ENCODE data around the gene ACAN.

The ACAN gene

DNA sequence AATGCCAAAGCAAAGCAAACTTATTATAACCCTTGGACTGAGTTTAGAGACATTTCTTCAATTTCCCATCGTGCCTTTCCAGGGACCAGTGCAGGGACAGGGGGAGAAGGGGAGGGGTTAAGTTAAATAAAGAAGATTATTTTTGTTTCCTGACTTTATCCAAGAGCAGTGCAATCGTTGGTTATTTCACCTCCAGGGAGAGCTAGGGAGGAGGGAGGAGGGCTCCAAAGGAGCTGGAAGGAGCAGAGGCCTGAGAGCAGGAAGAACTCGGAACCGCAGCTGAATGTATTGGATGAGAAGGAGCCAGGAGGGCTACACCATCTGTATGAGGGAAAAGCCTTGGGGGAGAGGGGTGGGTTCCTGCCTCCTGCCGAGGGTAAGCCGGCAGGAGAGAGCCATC lies 71.4 kb downstream of the ACAN start:
- Histone ChIP-seq H2BK15ac (ENCODE audit: low read length) (no peak overlapping the region), H4K8ac (ENCODE audit: low read depth, low read length) (no peak overlapping the region), H2AFZ (ENCODE audit: low read length) (no peak overlapping the region), H3K9me3 (replicated peaks in 1 of 2; ENCODE audit: control insufficient read depth in 2 of 2, insufficient read depth in 1 of 2, low read depth in 1 of 2, low read length in 2 of 2) (peaks cover 0 to 6% of the 10 kb centered on the region in 2 donors), H3K79me1 (ENCODE audit: low read depth, low read length) (peaks cover 1% of the 10 kb centered on the region), H2BK12ac (ENCODE audit: low read length) (no peak overlapping the region), H3K4me3 (ENCODE audit: low read length in 2 of 2) (no peak overlapping the region), H2BK120ac (ENCODE audit: low read depth, low read length) (no peak overlapping the region), H3K4me2 (ENCODE audit: insufficient read depth, low read length, poor library complexity, severe bottlenecking) (no peak overlapping the region), H3K4me1 (ENCODE audit: control insufficient read depth in 2 of 2, insufficient read depth in 1 of 2, low read depth in 1 of 2, low read length in 2 of 2) (no peaks in the 10 kb centered on the region), H3K18ac (ENCODE audit: low read length) (no peak overlapping the region), H3K36me3 (replicated peaks in 1 of 2; ENCODE audit: control insufficient read depth in 2 of 2, insufficient read depth in 2 of 2, low read length in 2 of 2) (no peaks in the 10 kb centered on the region), H4K91ac (ENCODE audit: low read depth, low read length, poor library complexity) (no peak overlapping the region), H3K9ac (ENCODE audit: low read depth, low read length, poor library complexity) (no peak overlapping the region), H3K27ac (replicated peaks; ENCODE audit: low read length) (no peak overlapping the region), H3K23ac (ENCODE audit: low read depth, low read length, poor library complexity) (no peak overlapping the region), H3K14ac (ENCODE audit: low read length) (no peak overlapping the region), H2BK5ac (ENCODE audit: low read length) (no peak overlapping the region), H3K27me3 (ENCODE audit: control insufficient read depth in 3 of 3, insufficient read depth in 3 of 3, low read depth in 1 of 3, low read length in 3 of 3) (peaks cover 0 to 6% (median 0%) of the 10 kb centered on the region in 3 experiments), H2AK5ac (ENCODE audit: low read depth, low read length) (no peak overlapping the region), H3K4ac (ENCODE audit: low read length) (no peak overlapping the region)
- no peak for DNase-seq (ENCODE audit: low spot score)
- no CpG with 5 or more reads among the region's 6 CpGs for WGBS, 2 donors (ENCODE audit: extremely low coverage in 2 of 2, insufficient read length in 2 of 2, insufficient replicate concordance in 1 of 2)

DNA sequence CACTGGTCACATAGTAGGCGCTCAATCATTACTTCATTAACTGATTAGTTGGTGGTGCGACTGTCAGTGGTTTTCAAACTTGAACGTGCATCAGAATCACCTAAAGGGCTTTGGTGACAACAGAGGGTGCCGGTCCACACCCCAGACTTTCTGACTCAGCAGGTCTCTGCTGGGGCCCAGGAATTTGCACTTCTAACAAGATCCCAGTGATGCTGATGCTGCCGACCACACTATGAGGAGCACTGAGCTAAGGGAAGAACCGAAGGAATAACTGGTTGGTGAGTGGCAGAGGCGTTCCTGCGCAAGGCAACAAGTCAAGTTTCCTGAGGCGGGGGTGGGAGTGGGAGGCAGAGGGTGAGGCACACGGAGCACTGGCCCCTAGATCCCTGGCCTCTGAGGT lies 73.3 kb downstream of the ACAN start:
- Histone ChIP-seq H3K18ac (ENCODE audit: low read length) (no peak overlapping the region), H3K27ac (replicated peaks; ENCODE audit: low read length) (no peak overlapping the region), H3K79me1 (ENCODE audit: low read depth, low read length) (peaks cover 1% of the 10 kb centered on the region), H2AK5ac (ENCODE audit: low read depth, low read length) (no peak overlapping the region), H3K4me2 (ENCODE audit: insufficient read depth, low read length, poor library complexity, severe bottlenecking) (no peak overlapping the region), H3K23ac (ENCODE audit: low read depth, low read length, poor library complexity) (no peak overlapping the region), H2BK15ac (ENCODE audit: low read length) (no peak overlapping the region), H2AFZ (ENCODE audit: low read length) (no peak overlapping the region), H3K14ac (ENCODE audit: low read length) (no peak overlapping the region), H3K27me3 (ENCODE audit: control insufficient read depth in 3 of 3, insufficient read depth in 3 of 3, low read depth in 1 of 3, low read length in 3 of 3) (peaks cover 0 to 3% (median 0%) of the 10 kb centered on the region in 3 experiments), H4K8ac (ENCODE audit: low read depth, low read length) (no peak overlapping the region), H2BK12ac (ENCODE audit: low read length) (no peak overlapping the region), H3K4ac (ENCODE audit: low read length) (no peak overlapping the region), H3K9ac (ENCODE audit: low read depth, low read length, poor library complexity) (no peak overlapping the region), H4K91ac (ENCODE audit: low read depth, low read length, poor library complexity) (no peak overlapping the region), H3K9me3 (replicated peaks in 1 of 2; ENCODE audit: control insufficient read depth in 2 of 2, insufficient read depth in 1 of 2, low read depth in 1 of 2, low read length in 2 of 2) (peaks cover 0 to 1% of the 10 kb centered on the region in 2 donors), H3K36me3 (replicated peaks in 1 of 2; ENCODE audit: control insufficient read depth in 2 of 2, insufficient read depth in 2 of 2, low read length in 2 of 2) (no peaks in the 10 kb centered on the region), H2BK5ac (ENCODE audit: low read length) (no peak overlapping the region), H2BK120ac (ENCODE audit: low read depth, low read length) (no peak overlapping the region), H3K4me1 (ENCODE audit: control insufficient read depth in 2 of 2, insufficient read depth in 1 of 2, low read depth in 1 of 2, low read length in 2 of 2) (no peaks in the 10 kb centered on the region), H3K4me3 (ENCODE audit: low read length in 2 of 2) (no peak overlapping the region)
- no CpG with 5 or more reads among the region's 10 CpGs for WGBS, 2 donors (ENCODE audit: extremely low coverage in 2 of 2, insufficient read length in 2 of 2, insufficient replicate concordance in 1 of 2)
- no peak for DNase-seq (ENCODE audit: low spot score)

DNA sequence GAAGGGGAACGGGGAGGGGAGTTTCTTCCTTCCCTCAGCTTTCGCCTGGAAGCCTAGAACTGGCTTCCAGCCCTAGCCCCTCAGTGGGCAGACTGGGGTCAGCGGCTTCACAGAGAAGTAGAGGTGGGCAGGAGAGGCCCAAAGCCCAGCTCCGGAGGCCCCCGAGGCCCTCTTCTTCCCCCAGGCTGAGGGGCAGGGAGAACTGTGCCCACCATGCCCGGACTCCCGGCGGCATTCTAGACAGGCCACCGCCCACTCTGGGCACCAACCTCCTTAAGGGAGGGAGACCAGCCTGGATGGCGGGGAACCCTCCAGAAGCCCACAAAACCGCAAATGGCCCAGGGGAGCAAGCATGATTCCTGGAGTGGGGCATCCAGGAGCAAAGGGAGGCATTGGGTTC lies 74.2 kb downstream of the ACAN start:
- no peak overlapping the region for H3K27ac ChIP-seq (replicated peaks; ENCODE audit: low read length)
- no peak overlapping the region for H2BK120ac ChIP-seq (ENCODE audit: low read depth, low read length)
- no peak overlapping the region for H3K23ac ChIP-seq (ENCODE audit: low read depth, low read length, poor library complexity)
- H2BK5ac ChIP-seq (ENCODE audit: low read length) = no peak overlapping the region
- H2AK5ac ChIP-seq (ENCODE audit: low read depth, low read length) = no peak overlapping the region
- H2BK12ac ChIP-seq (ENCODE audit: low read length) = no peak overlapping the region
- H3K9me3 ChIP-seq (replicated peaks in 1 of 2; ENCODE audit: control insufficient read depth in 2 of 2, insufficient read depth in 1 of 2, low read depth in 1 of 2, low read length in 2 of 2) = peaks cover 0 to 1% of the 10 kb centered on the region in 2 donors
- WGBS, 2 donors (ENCODE audit: extremely low coverage in 2 of 2, insufficient read length in 2 of 2, insufficient replicate concordance in 1 of 2) = no CpG with 5 or more reads among the region's 11 CpGs
- no peak overlapping the region for H3K4me2 ChIP-seq (ENCODE audit: insufficient read depth, low read length, poor library complexity, severe bottlenecking)
- H4K91ac ChIP-seq (ENCODE audit: low read depth, low read length, poor library complexity) = no peak overlapping the region
- no peak overlapping the region for H3K4me3 ChIP-seq (ENCODE audit: low read length in 2 of 2)
- H3K4me1 ChIP-seq (ENCODE audit: control insufficient read depth in 2 of 2, insufficient read depth in 1 of 2, low read depth in 1 of 2, low read length in 2 of 2) = no peaks in the 10 kb centered on the region
- DNase-seq (ENCODE audit: low spot score) = no peak
- no peak overlapping the region for H4K8ac ChIP-seq (ENCODE audit: low read depth, low read length)
- peaks cover 1% of the 10 kb centered on the region for H3K79me1 ChIP-seq (ENCODE audit: low read depth, low read length)
- H3K14ac ChIP-seq (ENCODE audit: low read length) = no peak overlapping the region
- no peak overlapping the region for H3K4ac ChIP-seq (ENCODE audit: low read length)
- H3K36me3 ChIP-seq (replicated peaks in 1 of 2; ENCODE audit: control insufficient read depth in 2 of 2, insufficient read depth in 2 of 2, low read length in 2 of 2) = no peaks in the 10 kb centered on the region
- peak overlapping the region; percentile 30 for H3K18ac ChIP-seq (ENCODE audit: low read length)
- peaks cover 0 to 1% (median 0%) of the 10 kb centered on the region in 3 experiments for H3K27me3 ChIP-seq (ENCODE audit: control insufficient read depth in 3 of 3, insufficient read depth in 3 of 3, low read depth in 1 of 3, low read length in 3 of 3)
- H2AFZ ChIP-seq (ENCODE audit: low read length) = no peak overlapping the region
- H3K9ac ChIP-seq (ENCODE audit: low read depth, low read length, poor library complexity) = no peak overlapping the region
- no peak overlapping the region for H2BK15ac ChIP-seq (ENCODE audit: low read length)

DNA sequence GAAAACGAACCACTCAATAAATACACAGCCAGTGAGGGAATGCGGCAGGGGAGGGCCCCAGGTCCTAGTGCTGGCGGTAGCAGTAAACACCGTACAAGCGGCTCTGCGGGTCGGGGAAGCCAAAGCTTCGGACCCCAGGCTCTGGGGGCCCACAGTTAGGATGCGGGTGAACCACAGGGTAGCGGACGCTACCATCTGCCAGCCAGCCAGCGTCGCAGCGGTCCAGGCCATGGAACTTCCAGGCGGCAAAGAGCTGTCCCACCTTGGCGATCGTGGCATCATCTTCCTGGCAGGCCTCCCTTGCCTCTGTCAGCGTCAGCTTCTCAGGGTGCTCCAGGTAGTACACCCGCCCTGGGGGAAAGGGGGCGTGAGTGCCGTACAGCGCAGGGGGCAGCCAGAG lies 74.7 kb downstream of the ACAN start:
- Histone ChIP-seq H3K27me3 (ENCODE audit: control insufficient read depth in 3 of 3, insufficient read depth in 3 of 3, low read depth in 1 of 3, low read length in 3 of 3) (no peaks in the 10 kb centered on the region), H3K36me3 (replicated peaks in 1 of 2; ENCODE audit: control insufficient read depth in 2 of 2, insufficient read depth in 2 of 2, low read length in 2 of 2) (no peaks in the 10 kb centered on the region), H3K9ac (ENCODE audit: low read depth, low read length, poor library complexity) (peak overlapping the region; percentile 51), H2AFZ (ENCODE audit: low read length) (no peak overlapping the region), H2AK5ac (ENCODE audit: low read depth, low read length) (no peak overlapping the region), H2BK12ac (ENCODE audit: low read length) (no peak overlapping the region), H3K23ac (ENCODE audit: low read depth, low read length, poor library complexity) (no peak overlapping the region), H3K27ac (replicated peaks; ENCODE audit: low read length) (no peak overlapping the region), H4K91ac (ENCODE audit: low read depth, low read length, poor library complexity) (no peak overlapping the region), H2BK120ac (ENCODE audit: low read depth, low read length) (no peak overlapping the region), H2BK5ac (ENCODE audit: low read length) (no peak overlapping the region), H3K4me1 (ENCODE audit: control insufficient read depth in 2 of 2, insufficient read depth in 1 of 2, low read depth in 1 of 2, low read length in 2 of 2) (no peaks in the 10 kb centered on the region), H3K4me3 (ENCODE audit: low read length in 2 of 2) (no peak overlapping the region), H3K9me3 (replicated peaks in 1 of 2; ENCODE audit: control insufficient read depth in 2 of 2, insufficient read depth in 1 of 2, low read depth in 1 of 2, low read length in 2 of 2) (peaks cover 0 to 1% of the 10 kb centered on the region in 2 donors), H3K18ac (ENCODE audit: low read length) (peak overlapping the region; percentile 21), H3K4ac (ENCODE audit: low read length) (no peak overlapping the region), H3K79me1 (ENCODE audit: low read depth, low read length) (no peaks in the 10 kb centered on the region), H4K8ac (ENCODE audit: low read depth, low read length) (no peak overlapping the region), H3K14ac (ENCODE audit: low read length) (no peak overlapping the region), H2BK15ac (ENCODE audit: low read length) (no peak overlapping the region), H3K4me2 (ENCODE audit: insufficient read depth, low read length, poor library complexity, severe bottlenecking) (no peak overlapping the region)
- no peak for DNase-seq (ENCODE audit: low spot score)
- WGBS, 2 donors (ENCODE audit: extremely low coverage in 2 of 2, insufficient read length in 2 of 2, insufficient replicate concordance in 1 of 2) = no CpG with 5 or more reads among the region's 22 CpGs

Data from neuronal stem cell (in vitro differentiated cells).